Retinal pigment epithelial cell (primary cell): ENCODE results near the gene PTPRJ.
"Not testable (repeated sequence)": the region's sequence is repeated elsewhere in the genome, so short reads cannot be mapped to it uniquely, and the experiment has no call there.

Source experiments
- DNase-seq: peaks from one replicate; pipeline ENCODE4 v3.0.0-alpha.2; 2010; ENCODE audit warnings: low read depth
- H3K4me3 ChIP-seq: 2 replicates; pipeline ENCODE4 v1.5.1; 2011; ENCODE audit warnings: mild to moderate bottlenecking, low read length, control low read depth, moderate library complexity
- TF ChIP-seq, protein P1 (sequence below): conservative IDR thresholded peaks from 2 replicates; pipeline ENCODE4 v1.5.1; 2011; ENCODE audit warnings: low read depth, low read length, control low read depth, inconsistent platforms

PTPRJ gene

DNA sequence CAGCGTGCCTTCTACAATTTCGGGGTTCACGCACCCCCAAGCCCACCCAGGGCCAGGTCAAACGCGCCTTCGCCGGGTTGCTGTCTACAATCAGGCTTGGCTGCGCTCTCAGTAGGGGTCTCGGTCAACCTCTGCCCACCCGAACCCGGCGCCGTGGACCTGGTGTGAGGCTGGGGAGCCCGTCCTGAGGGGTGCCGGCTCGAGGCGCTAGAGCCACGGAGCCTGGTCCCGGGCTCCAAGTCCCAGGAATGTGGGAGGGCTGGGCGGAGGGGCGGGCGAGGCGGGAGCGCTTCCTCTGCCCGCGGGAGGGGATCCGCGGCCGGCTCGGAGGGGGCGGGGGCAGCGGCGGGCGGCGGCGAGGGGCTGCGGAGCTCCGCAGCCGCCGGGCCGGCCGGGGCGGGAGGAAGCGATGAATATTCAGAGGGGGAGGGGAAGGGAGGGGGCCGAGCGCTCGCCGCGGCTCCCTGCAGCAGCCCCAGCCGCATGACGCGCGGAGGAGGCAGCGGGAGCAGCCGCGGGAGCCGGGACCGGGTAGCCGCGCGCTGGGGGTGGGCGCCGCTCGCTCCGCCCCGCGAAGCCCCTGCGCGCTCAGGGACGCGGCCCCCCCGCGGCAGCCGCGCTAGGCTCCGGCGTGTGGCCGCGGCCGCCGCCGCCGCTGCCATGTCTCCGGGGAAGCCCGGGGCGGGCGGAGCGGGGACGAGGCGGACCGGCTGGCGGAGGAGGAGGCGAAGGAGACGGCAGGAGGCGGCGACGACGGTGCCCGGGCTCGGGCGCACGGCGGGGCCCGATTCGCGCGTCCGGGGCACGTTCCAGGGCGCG, at the start of gene PTPRJ:
PTPRJ (plus strand) TSS at position 472 of the 819 bp plus-strand sequence. CDS start 354 bp downstream, outside the sequence.
- DNase-seq = no peak
- peak within 1 kb of the TSS; percentile 65 for H3K4me3 ChIP-seq
- TF ChIP-seq, protein P1, sequence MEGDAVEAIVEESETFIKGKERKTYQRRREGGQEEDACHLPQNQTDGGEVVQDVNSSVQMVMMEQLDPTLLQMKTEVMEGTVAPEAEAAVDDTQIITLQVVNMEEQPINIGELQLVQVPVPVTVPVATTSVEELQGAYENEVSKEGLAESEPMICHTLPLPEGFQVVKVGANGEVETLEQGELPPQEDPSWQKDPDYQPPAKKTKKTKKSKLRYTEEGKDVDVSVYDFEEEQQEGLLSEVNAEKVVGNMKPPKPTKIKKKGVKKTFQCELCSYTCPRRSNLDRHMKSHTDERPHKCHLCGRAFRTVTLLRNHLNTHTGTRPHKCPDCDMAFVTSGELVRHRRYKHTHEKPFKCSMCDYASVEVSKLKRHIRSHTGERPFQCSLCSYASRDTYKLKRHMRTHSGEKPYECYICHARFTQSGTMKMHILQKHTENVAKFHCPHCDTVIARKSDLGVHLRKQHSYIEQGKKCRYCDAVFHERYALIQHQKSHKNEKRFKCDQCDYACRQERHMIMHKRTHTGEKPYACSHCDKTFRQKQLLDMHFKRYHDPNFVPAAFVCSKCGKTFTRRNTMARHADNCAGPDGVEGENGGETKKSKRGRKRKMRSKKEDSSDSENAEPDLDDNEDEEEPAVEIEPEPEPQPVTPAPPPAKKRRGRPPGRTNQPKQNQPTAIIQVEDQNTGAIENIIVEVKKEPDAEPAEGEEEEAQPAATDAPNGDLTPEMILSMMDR = no peak

DNA sequence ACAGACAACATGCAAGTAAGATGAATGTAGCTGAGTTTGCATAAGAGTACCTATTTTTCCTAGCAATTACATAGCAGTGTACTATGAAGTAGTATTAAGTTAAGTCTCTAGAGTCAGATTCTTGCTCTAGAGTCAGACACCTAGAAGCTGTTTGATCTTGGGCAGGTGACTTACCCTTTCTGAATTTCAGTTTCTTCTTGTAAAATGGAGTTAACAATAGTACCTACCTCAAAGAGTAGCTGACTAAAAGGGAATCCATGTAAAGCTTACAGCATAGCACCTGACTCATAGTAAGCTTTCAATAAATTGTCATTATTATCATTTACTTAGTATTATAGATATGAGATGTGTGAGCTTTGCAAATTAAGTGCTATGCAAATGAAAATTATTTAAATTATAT, 47.8 kb upstream of the PTPRJ start:
- TF ChIP-seq, protein P1 = no peak
- no peak for DNase-seq

DNA sequence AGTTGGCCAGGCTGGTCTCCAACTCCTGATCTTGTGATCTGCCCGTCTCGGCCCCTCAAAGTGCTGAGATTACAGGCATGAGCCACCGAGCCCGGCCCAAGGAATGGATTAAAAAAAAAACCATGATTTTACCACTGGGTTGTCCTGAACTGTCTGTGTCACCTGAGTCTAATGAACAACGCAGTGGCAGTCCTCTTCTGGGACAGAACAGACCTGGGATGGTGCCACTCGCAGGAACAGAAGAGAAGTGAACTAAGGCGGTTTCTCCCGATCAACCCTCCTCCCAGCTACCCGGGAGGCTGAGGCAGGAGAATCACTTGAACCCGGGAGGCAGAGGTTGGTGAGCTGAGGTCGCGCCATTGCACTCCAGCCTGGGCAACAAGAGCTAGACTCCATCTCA, 46.6 kb upstream of the PTPRJ start:
- not testable (repeated sequence) for DNase-seq, H3K4me3 ChIP-seq

More for the DNA sequence above, 47.8 kb upstream of the PTPRJ start:
- no peak overlapping the region for H3K4me3 ChIP-seq

DNA sequence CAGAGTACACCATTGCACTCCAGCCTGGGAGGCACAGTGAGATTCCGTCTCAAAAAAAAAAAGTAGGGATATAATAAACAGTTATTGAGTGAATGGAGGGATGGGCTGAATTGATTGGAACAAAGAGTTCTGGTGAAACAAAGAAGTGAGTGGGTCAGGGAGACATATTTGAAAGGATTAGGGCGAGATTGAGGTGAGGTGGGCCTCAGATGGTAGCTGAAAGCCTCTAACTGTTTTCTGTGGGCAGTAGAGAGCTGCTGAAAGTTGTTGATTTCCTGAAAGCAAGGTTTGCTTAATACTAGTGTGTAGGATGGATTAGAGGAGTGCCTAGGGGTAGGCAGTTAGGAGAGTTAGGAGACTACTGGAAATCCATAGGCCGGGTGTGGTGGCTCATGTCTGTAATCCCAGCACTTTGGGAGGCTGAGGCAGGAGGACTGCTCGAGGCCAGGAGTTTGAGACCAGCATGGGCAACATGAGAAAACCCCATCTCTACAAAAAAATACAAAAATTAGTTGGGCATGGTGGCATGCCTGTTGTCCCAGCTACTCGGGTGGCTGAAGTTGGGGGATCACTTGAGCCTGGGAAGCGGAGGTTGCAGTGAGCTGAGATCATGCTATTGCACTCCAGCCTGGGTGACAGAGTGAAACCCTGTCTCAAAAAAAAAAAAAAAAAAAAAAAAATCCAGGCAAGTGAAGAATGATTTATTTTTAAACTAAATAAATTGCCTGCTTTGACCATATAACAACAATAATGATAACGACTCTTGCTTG, 41.4 kb upstream of the PTPRJ start:
- no peak overlapping the region for H3K4me3 ChIP-seq
- no peak for DNase-seq
- TF ChIP-seq, protein P1 = no peak

DNA sequence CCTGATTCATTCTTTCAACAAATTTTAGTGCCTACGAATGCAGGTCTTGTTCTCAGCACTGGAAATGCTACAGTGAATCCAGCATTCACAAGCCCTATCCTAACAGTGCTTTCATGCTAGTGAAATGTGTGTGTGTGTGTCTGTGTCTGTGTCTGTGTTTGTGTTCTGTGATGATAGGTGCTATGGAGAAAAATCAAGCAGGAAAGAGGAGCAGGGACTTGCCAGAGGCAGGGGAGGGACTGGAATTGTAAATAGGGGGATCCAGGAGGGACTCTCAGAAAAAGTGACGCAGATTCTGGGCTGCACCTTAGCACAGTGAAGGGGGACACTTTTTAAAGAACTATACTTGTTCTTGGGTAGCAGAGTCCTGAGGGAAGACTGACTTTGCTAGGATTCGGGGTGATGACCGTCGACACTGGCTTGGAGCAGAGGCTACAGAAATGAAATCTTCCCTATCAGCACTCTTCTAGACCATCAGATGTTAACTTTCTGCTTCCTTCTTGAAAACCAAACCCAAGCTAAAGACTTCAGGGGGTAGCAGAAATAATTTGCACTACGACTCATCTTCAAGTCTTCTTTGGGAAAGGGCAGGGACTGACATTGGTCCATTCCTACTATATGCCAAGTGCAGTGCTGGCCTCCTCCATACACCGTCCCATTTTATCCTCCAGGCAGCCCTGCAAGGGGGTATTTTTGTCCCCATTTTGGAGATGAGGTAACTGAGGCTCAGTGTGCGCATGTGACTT, 39.3 kb upstream of the PTPRJ start:
- TF ChIP-seq, protein P1 = no peak
- no peak overlapping the region for H3K4me3 ChIP-seq
- DNase-seq = no peak

DNA sequence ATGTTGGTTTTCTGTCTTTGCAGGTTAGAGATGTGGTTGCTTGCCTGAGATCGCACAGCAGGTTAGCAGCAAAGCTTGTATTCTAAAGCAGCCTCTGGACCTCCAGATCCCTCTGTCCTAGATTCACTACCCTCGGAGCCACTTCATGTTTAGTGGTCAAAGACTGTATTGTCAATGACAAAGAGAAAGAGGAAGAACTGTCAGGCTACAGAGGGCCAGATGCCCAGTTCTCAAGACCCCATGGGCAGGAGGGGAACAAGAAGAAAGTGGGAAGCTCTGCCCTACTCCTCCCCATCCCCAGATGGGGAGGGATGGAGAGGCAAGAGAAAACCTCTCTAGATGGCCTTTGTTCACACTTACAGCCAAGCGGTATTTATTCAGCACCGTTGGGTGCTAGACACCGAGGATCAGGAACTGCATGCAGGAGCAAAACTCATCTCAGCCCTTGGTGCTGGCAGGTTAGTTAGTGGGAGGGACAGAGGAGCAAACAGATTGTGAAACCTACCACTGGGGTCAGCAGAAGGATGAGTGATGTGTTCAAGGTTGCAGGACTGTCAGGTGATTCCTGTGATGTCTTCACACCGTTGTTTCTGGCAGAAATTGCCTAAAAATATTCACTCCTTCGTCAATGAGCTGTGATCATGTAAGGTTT, 38.3 kb upstream of the PTPRJ start:
- TF ChIP-seq, protein P1 = no peak
- no peak overlapping the region for H3K4me3 ChIP-seq
- DNase-seq = no peak
